Gastroesophageal sphincter (tissue), 4 donors: ENCODE measurements around the gene LDAH. TPM values are rescaled to one million over a fixed set of nuclear protein-coding genes. Genes with fewer than 3 reads are reported as not detected.

Experiments
- ATAC-seq: fragments of 150-250 bp; one replicate; pipeline ENCODE4 v1.9.1; 2016; ENCODE audit warnings: mild to moderate bottlenecking, moderate library complexity
- H3K27ac ChIP-seq, 4 donors: fragments of 200-600 bp; sonication (generic) in 3 of 4; 1 replicate in 3 of 4; 2 replicates in 1 of 4; pipeline ENCODE4 v1.5.1; 2016 to 2019
- H3K27me3 ChIP-seq: fragments of 200-600 bp; sonication (generic); one replicate; pipeline ENCODE4 v1.5.1; 2019
- H3K36me3 ChIP-seq, 2 donors: fragments of 200-600 bp; sonication (generic); one replicate each; pipeline ENCODE4 v1.5.1; 2019; ENCODE audit warnings: control low read depth in 1 of 2
- H3K4me1 ChIP-seq, 3 donors: fragments of 200-600 bp; sonication (generic); 1 replicate in 2 of 3; 2 replicates in 1 of 3; pipeline ENCODE4 v1.5.1; 2016 to 2019; ENCODE audit warnings: control low read depth in 2 of 3
- H3K4me3 ChIP-seq, 2 donors: fragments of 200-600 bp; sonication (generic); one replicate each; pipeline ENCODE4 v1.5.1; 2019; ENCODE audit warnings: mild to moderate bottlenecking in 1 of 2, moderate library complexity in 1 of 2
- H3K9me3 ChIP-seq, 3 donors: fragments of 200-600 bp; sonication (generic); one replicate each; pipeline ENCODE4 v1.5.1; 2017 to 2019; ENCODE audit warnings: control low read depth in 2 of 3
- EP300 ChIP-seq: sonication (generic); formaldehyde crosslinking; IDR thresholded peaks from one replicate; pipeline ENCODE4 v1.6.1; 2017; ENCODE audit warnings: antibody characterized with exemption, mild to moderate bottlenecking
- POLR2A ChIP-seq, 2 donors: fragments of 450-650 bp; IDR thresholded peaks; one replicate each; pipeline ENCODE4 v1.6.1; 2017; ENCODE audit warnings: antibody characterized with exemption in 2 of 2, mild to moderate bottlenecking in 2 of 2, moderate library complexity in 1 of 2
- POLR2AphosphoS5 ChIP-seq: sonication (generic); formaldehyde crosslinking; IDR thresholded peaks from one replicate; pipeline ENCODE4 v1.6.1; 2017; ENCODE audit warnings: antibody characterized with exemption
- WGBS, 2 donors: methylation state at CpG; one replicate each; pipeline ENCODE4 v1.1.5; 2018; ENCODE audit warnings: low coverage in 1 of 2; 5-methylcytosine and 5-hydroxymethylcytosine counted together
- total RNA-seq, 4 donors: library from RNA; depleted of rRNA; stranded (reverse); fragments of >200 nt; gene quantifications; one replicate each; pipeline ENCODE4 v1.1.0, GENCODE V29; 2016
- TF ChIP-seq, protein P1 (sequence below), 4 experiments: fragments of 200-600 bp in 2 of 4; fragments of 450-650 bp in 2 of 4; sonication (generic) in 1 of 4; IDR thresholded peaks; one replicate each; pipeline ENCODE4 v1.5.1; 2017 to 2019; ENCODE audit warnings: antibody characterized with exemption in 4 of 4, mild to moderate bottlenecking in 2 of 4, moderate library complexity in 2 of 4

LDAH gene
- total RNA-seq, 4 donors from 2014 or later, result 10.5 to 19.0 (median 14.5) TPM

DNA sequence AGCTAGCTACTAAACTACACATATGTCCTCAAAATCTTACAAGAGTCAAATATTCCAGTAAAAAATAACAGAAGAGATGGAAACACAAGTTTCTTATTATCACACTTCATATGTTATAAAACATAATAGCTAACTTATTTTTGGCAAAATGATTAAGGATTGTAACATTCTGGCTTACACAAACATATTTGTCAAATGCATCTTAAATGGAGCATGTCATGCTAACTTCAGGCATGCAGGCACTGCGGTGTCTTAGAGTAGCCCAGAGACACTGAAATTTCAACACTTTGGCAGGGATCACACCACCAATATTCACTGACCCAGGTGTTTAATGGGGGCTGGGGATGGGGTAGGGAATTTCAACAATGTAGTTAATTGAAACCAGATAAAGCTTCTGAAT is 51.6 kb downstream of the LDAH start:
- 64 to 90% methylated on average over 1 of the region's 1 CpG for WGBS, 2 donors
- no peak for TF ChIP-seq POLR2AphosphoS5
- TF ChIP-seq POLR2A (IDR thresholded peaks at IDR 0.05), result no peak
- TF ChIP-seq, protein P1, sequence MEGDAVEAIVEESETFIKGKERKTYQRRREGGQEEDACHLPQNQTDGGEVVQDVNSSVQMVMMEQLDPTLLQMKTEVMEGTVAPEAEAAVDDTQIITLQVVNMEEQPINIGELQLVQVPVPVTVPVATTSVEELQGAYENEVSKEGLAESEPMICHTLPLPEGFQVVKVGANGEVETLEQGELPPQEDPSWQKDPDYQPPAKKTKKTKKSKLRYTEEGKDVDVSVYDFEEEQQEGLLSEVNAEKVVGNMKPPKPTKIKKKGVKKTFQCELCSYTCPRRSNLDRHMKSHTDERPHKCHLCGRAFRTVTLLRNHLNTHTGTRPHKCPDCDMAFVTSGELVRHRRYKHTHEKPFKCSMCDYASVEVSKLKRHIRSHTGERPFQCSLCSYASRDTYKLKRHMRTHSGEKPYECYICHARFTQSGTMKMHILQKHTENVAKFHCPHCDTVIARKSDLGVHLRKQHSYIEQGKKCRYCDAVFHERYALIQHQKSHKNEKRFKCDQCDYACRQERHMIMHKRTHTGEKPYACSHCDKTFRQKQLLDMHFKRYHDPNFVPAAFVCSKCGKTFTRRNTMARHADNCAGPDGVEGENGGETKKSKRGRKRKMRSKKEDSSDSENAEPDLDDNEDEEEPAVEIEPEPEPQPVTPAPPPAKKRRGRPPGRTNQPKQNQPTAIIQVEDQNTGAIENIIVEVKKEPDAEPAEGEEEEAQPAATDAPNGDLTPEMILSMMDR (IDR thresholded peaks at IDR 0.05), result no peak
- TF ChIP-seq EP300, result no peak
- no peak for ATAC-seq
- H3K27me3 ChIP-seq, result no peaks in the 10 kb centered on the region
- no peaks in the 10 kb centered on the region for H3K9me3 ChIP-seq
- H3K4me1 ChIP-seq, result no peaks in the 10 kb centered on the region
- H3K27ac ChIP-seq, result no peak overlapping the region
- H3K4me3 ChIP-seq, result no peak overlapping the region
- H3K36me3 ChIP-seq, result peaks cover 0 to 43% of the 10 kb centered on the region in 2 donors

GRCh38 chr2:20766798-20767644 is 55.9 kb downstream of the LDAH start:
- no peak for ATAC-seq
- no peak overlapping the region for H3K27ac ChIP-seq
- no peak overlapping the region for H3K4me3 ChIP-seq
- TF ChIP-seq POLR2A (IDR thresholded peaks at IDR 0.05) (no peak), EP300 (no peak), POLR2AphosphoS5 (no peak)
- TF ChIP-seq, protein P1 (IDR thresholded peaks at IDR 0.05), result no peak
- no peaks in the 10 kb centered on the region for H3K4me1 ChIP-seq
- peaks cover 0 to 23% of the 10 kb centered on the region in 2 donors for H3K36me3 ChIP-seq
- H3K27me3 ChIP-seq, result no peaks in the 10 kb centered on the region
- 100% methylated on average over 1 of the region's 15 CpGs; no CpG with 5 or more reads in 1 of the 2 donors for WGBS, 2 donors
- no peaks in the 10 kb centered on the region for H3K9me3 ChIP-seq

DNA sequence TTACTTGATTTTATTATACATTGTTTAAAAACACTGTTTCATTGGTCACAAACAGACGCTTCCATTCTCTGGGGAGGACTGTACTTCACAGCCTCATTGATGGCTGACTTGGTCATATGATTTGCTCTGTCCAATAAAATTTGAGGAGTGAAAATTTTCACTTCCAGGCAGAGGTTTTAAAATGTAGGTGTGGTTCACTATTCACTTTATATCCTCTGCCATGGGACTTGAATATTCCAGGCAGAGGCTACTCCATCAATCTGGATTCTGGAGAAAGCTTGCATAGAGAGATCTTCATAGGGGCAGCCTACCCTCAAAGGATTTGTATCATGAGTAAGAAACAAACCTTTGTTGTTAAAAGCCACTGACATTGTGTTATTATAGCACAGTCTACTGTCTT is 56.7 kb downstream of the LDAH start:
- no peaks in the 10 kb centered on the region for H3K27me3 ChIP-seq
- no peak overlapping the region for H3K4me3 ChIP-seq
- WGBS, 2 donors, result 89% methylated on average over 1 of the region's 1 CpG; no CpG with 5 or more reads in 1 of the 2 donors
- H3K36me3 ChIP-seq, result peaks cover 0 to 23% of the 10 kb centered on the region in 2 donors
- H3K4me1 ChIP-seq, result no peaks in the 10 kb centered on the region
- TF ChIP-seq, protein P1 (IDR thresholded peaks at IDR 0.05), result no peak
- no peak for TF ChIP-seq POLR2A (IDR thresholded peaks at IDR 0.05)
- no peak for TF ChIP-seq POLR2AphosphoS5
- no peak for TF ChIP-seq EP300
- no peak overlapping the region for H3K27ac ChIP-seq
- H3K9me3 ChIP-seq, result no peaks in the 10 kb centered on the region
- no peak for ATAC-seq

GRCh38 chr2:20762945-20763683 is 59.8 kb downstream of the LDAH start:
- no peak for ATAC-seq
- 83 to 87% methylated on average over 2 of the region's 2 CpGs for WGBS, 2 donors

More at GRCh38 chr2:20762945-20763683, 59.8 kb downstream of the LDAH start:
- H3K36me3 ChIP-seq, result peaks cover 0 to 26% of the 10 kb centered on the region in 2 donors
- TF ChIP-seq POLR2AphosphoS5, result no peak
- TF ChIP-seq EP300, result no peak
- no peak for TF ChIP-seq POLR2A (IDR thresholded peaks at IDR 0.05)
- TF ChIP-seq, protein P1 (IDR thresholded peaks at IDR 0.05), result no peak
- peaks cover 0 to 5% (median 0%) of the 10 kb centered on the region in 3 donors for H3K9me3 ChIP-seq
- H3K27me3 ChIP-seq, result no peaks in the 10 kb centered on the region
- no peak overlapping the region for H3K4me3 ChIP-seq
- H3K27ac ChIP-seq, result no peak overlapping the region
- H3K4me1 ChIP-seq, result no peaks in the 10 kb centered on the region
